CMK (cell line): Measurements from ENCODE around the gene TESK1.

ENCODE experiments used
- DNase-seq: peaks from one replicate; pipeline ENCODE4 v3.0.0-alpha.2; 2010; ENCODE audit warnings: low read depth

The TESK1 gene, protein sequence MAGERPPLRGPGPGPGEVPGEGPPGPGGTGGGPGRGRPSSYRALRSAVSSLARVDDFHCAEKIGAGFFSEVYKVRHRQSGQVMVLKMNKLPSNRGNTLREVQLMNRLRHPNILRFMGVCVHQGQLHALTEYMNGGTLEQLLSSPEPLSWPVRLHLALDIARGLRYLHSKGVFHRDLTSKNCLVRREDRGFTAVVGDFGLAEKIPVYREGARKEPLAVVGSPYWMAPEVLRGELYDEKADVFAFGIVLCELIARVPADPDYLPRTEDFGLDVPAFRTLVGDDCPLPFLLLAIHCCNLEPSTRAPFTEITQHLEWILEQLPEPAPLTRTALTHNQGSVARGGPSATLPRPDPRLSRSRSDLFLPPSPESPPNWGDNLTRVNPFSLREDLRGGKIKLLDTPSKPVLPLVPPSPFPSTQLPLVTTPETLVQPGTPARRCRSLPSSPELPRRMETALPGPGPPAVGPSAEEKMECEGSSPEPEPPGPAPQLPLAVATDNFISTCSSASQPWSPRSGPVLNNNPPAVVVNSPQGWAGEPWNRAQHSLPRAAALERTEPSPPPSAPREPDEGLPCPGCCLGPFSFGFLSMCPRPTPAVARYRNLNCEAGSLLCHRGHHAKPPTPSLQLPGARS

DNA sequence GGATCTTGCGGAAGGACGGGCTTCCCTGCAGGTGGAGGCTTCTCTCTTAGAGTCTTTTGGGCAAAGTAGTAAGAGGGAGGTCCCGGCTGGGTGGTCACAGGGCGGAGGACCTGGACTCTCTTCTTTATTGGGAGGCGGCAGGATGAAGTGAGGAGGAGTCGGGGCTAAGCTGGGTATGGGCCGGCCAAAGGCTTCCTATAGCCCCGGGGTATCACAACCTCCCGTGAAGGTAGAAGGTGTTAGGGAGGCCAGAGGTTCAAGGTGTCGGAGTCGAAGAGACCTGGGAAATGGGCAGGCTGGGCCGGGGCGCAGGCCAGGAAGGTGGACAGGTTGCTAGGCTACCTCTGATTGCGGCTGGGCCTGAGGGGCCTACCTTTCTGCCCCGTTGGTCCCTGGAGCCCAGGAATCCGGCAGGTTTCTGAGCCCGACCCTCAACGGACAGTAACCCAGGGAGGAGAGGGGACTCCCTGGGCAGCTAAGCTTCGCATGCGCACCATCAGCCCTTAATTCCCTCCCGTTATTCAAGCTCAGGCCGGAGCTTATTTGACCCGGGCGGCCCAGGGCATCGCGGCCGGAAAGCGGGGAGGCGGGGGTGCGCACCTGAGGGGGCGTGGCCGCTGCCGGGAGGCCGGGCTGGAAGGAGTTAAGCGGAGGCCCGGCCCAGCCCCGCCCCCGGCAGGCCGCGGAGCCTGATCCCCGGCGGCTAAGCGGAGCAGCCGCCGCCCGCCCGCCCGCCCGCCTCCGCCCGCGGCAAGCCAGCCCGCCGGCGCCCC, at the start of gene TESK1:
TSS of gene TESK1 (plus strand) at position 685 of the 773 bp plus-strand sequence. CDS start 358 bp downstream, outside the sequence.
- DNase-seq: no peak

DNA sequence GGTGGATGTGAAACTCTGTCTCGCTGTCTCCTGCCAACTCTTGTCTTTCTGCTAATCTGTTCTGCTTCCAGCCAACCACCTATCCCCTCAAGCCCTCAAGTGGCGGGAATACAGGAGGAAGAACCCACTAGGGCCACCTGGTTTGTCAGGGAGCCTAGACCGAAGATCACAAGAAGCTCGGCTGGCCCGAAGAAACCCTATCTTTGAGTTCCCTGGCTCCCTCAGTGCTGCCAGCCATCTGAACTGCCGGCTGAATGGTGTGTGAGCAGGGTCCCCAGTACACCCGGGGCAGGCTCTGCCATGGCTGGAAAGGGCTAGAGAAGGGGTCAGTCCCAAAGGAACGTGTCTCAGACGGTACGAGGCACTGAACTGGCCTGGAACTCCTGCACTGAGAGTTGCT, 49.2 kb upstream of the TESK1 start:
- DNase-seq: no peak

DNA sequence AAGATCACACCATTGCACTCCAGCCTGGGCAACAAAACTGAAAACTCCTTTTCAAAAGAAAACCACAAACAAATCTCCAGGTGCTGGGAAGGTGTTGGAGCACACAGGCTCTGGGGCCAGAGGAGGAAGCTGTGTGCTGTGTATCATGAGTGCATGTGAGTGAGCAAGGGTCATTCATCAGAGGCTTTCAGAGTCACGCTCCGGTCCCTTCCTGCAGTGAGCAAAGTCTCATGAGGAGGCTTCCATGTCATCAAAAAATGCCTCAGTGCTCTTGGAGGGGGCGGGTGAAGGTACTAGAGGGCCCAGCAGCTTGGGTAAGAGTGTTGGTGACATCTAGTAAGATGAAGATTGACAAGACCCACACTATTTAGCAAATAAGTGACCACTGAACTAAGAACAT, 48.3 kb upstream of the TESK1 start:
- DNase-seq: no peak

DNA sequence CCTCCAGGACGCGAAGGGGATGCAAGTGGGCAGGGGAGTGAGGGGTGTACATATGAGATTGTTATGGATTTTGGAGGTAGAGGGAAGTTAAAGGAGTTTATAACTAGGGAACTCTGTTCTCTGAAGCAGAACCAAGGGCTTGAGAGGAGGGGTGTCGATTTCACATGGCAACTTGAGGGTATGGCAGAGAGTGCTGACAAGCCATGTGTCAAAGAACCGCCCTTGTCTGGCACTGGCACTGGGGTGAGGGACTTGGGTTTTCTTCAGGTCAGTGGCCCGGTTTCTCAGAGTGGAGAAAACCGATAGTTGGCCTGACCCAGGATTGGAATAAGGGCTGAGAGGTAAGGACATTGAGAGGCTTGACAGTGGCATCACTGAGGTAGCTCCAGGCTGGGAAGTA, 47.7 kb upstream of the TESK1 start:
- DNase-seq: no peak

DNA sequence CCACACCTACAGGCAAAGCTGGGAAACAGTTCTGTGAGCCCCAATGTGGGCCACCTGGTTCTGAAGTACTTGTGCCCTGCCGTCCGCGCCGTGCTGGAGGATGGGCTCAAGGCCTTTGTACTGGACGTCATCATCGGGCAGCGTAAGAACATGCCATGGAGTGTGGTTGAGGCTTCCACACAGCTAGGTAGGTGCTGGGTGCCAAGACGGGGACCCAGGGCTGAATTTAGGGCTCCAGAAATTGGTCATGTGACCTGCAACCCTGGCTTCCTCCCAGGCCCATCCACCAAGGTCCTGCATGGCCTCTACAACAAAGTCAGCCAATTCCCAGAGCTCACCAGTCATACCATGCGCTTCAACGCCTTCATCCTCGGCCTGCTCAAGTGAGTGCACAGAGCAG, 46.9 kb upstream of the TESK1 start:
- no peak for DNase-seq

DNA sequence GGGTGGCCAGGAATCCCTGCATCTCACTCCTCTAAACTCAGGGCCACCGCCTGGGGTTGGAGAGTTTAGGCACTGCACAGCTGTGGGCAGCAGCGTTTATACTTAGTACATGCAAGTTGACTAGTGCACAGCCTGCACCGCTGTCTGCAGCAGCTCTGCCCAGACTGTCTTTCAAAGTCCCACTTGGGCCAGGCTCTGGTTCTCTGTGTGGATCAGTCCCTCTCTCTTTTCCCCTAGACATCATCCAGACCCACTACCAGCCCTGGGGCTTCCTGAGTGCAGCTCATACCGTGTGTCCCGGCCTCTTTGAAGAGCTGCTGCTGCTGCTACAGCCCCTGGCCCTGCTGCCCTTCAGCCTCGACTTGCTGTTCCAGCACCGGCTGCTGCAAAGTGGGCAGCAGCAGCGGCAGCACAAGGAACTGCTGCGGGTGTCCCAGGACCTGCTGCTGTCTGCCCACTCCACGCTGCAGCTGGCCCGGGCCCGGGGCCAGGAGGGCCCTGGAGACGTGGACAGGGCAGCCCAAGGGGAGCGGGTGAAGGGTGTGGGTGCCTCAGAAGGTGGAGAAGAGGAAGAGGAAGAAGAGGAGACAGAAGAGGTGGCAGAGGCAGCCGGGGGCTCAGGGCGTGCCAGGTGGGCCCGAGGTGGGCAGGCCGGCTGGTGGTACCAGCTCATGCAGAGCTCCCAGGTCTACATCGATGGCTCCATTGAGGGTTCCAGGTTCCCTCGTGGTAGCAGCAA, 45.1 kb upstream of the TESK1 start:
- no peak for DNase-seq

DNA sequence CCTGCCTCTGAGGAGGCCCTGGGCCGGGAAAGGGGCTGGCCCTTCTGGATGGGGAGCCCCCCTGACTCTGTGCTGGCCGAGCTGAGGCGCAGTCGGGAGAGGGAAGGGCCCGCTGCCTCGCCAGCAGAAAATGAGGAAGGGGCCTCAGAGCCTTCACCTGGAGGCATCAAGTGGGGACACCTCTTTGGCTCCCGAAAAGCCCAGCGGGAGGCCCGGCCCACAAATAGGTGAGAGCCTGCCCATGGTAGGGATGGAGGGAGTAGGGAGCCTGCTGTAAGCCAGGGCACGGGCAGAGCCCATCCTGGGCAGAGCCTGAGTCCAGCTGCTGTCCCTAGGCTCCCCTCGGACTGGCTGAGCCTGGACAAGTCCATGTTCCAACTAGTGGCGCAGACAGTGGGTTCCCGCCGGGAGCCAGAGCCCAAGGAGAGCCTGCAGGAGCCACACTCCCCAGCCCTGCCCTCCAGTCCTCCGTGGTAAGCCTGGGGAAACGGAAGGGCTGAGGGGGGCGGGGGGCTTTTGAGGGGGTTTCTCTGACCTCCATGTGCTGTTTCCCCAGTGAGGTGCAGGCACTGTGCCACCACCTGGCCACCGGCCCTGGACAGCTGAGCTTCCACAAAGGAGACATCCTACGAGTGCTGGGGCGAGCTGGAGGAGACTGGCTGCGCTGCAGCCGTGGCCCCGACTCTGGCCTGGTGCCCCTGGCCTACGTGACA, 44.3 kb upstream of the TESK1 start:
- DNase-seq: no peak

DNA sequence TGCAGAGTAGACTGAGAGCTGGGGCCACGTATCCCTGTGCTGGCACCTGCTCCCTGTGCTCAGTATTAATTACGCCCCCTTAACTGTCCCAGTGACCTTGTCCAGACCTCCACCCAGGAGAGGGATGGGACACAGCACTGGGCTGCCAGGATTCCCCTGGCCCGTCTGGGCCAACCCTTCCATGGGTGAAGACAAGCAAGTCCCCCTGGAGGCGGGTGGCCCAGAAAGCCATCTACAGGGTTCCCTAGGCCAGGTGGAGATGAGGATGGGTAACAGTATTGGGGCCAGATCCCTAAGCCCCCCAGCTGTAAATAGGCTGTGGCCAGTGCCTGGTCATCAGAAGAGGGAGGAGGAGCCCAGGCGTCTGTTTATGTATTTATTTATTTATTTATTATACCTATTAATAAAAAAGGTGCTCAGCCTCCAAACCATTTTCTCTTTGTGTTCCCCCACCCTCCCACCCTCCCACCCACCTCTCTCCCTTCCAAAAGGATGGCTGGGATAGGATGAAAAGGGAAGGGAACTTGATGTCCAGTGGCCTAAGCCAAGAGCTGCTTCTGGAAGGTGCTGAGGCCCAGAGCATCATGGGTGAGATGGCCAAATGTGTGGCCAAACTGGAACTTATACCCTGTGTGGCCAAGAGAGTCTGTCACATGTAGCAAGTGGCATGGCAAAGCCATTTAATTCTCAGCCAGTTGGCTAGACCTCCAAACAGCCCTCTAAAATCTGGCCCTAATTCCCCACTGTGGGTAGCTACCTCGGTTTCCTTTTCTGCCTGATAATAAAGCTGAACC, 43.4 kb upstream of the TESK1 start:
- DNase-seq: no peak

DNA sequence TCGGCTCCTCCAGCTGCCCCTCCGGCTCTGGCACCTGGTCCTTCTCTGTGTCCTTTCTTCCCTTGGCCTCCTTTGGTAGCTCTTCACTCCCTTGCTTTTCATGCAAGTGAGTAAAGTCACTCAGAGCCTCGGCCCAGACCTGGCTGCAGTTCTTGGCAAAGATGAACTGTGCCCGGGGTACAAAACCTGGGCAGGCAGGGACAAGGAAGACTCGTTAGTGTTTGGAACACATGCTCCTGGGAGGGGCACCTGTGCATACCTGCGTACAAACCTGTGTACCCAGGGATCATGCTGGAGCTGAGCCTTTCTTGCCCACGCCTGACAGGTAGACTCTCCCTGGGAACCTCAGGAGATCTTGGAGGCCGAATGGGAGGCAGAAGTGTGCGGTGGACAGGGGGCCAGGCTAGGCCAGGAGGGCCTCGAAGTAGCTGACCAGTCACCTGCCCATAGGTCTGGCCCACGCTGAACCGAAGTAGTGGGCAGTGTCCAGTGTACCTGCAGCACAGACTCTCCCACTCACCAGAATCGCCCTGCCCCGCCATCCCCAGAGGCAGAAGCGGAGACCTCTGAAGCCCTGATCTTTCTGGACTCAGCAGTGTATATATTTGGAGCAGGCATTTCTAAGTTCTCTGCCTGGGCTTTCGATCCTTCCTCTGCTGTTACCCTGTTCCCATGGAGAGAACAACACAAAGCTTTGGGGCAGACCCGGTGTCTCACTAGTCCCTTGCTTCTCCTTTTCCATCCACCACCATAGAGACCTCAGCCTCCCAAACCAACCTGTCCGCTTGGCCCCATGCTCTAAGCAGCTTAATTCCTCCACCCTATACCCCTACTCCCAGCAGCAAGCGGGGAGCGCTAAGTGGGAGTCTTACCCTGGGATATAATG, 41.9 kb upstream of the TESK1 start:
- no peak for DNase-seq

DNA sequence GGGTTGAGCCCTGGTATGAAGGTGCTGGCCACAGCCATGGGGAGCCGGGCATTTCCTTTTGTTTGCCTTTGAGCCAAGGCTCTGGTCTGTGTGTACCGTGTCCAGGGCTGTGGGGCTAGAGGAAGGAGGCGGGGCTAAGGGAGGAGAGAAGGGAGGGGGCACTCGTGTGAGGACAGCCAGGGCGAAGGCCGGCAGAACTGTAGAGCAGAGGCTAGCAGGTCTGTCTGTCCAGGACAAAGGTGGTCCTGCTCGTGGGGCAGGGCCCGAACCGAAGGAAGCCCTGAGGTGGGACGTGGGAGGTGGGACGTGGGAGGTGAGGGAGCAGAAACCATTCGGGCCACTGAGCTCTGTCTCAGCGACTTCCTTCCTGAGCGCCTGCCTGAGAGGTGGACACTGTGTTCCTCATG, 41.3 kb upstream of the TESK1 start:
- no peak for DNase-seq

DNA sequence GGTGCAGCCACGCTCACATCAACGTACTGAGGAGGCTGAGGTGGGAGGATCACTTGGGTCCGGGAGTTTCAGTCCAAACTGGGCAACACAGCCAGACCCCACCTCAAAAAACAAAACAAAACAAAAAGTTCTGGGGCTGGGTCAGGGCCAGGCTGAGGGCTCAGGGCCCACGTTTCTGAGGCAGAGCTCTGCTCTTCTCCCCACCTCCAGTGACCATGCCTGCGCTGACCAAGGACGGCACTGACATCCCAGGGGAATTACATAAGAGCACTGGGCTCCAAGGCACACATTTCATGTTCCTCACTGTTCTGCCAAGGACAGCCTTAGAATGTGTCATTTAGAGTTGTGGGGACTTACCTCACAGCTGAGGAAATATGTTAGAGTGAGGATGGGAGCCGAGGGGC, 40.4 kb upstream of the TESK1 start:
- DNase-seq: no peak

DNA sequence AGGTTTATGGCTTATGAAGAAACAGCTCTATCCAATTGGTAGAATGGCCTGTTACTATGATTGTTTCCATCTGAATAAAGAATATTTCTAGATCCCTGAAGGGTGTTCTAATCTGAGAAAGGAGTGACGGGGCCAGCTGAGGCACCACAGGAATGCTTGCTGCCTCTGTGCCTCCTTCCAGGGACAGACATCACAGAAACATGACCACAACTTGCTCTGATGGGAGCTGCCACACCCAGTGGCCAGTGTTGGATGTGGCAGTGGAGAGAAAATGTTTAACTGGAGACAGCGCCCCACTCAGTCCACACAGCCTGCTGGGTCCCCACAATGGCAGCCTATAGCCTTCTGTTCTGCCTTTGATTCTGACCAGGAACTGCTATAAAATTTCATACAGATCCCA, 38.6 kb upstream of the TESK1 start:
- DNase-seq: no peak

DNA sequence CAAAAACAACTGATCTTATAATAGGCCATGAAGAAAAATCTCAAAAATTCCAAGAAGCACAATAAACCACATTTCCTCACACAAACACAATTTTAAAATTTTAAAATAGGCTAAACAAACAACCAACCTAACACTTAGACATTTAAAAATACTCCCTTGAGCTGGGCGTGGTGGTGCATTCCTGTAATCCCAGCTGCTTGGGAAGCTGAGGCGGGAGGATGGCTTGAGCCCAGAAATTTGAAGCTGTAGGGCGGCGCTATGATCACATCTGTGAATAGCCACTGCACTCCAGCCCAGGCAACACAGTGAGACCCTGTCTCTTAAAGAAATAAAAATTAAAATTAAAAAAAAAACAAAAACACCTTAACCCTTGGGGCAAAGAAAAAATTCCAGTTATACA, 36.9 kb upstream of the TESK1 start:
- no peak for DNase-seq

DNA sequence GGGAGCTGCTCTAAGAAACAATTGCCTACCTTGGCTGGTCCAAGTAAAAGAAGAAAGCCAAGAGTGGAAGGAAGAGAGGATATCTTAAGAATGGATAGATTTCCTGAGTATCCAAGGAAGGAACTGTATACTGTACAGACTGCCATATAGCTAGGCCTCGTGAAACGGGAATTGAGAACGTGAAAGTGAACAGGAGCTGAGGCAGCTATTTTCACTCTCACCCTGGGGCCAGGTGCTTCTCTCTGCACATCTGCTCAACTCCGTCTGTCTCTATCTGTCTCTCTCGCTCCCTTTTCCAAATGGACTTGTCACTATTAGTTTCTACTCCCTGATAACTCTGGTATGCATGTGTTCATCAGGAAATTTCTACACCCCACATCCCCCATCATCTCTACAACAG, 35.9 kb upstream of the TESK1 start:
- DNase-seq: no peak

DNA sequence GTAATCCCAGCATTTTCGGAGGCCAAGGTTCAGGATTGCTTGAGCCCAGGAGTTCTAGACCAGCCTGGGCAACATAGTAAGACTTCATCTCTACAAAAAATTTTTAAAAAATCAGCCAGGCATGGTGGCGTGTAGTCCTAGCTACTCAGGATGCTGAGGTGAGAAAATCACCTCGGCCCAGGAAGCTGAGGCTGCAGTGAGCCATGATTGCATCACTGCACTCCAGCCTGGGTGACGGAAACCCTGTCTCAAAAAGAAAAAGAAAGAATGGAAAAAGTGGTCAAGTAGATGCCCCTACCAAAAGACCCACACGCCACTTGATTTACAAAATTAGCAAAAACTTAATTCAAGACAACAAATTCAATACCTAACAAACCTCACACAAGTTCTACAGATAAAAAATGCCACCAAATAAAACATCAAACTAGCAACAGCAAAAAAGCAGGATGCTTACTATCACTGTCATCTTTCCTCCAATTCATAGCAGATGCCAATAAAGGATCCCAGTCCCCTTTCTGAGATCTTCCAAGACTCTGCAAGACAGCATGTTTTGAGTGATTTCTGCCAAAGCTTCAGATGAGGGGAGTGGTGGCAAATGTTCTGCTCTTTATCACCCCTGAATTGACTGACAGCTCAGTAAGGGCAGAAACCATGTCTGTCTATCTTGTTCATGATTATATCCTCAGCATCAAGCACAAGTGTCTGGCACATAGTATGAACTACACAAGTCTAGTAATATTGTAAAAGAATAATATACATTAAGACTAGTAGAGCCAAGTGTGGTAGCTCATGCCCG, 34.2 kb upstream of the TESK1 start:
- DNase-seq: no peak

DNA sequence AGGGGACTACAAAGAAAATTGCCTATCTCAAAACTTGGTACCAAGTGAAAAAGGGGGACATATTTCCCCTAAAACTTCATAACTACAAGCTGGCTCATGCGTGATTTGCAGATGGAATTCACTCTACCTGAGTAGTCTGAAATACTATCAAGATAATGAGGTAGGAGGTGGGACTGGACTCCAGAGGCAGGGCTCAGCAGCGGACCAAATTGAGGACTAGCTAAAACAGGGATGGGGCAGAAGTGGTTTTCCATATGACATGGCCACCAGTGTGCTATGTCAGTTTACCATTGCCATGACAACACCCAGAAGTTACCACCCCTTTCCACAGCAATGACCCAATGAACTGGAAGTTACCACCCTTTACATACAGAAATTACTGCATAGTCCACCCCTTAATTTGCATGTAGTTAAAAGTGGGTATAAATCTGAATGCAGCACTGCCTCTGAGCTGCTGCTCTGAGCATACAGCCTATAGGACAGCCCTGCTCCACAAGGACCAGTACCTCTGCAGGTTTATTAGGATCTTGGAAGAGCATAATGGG, 30.4 kb upstream of the TESK1 start:
- no peak for DNase-seq

DNA sequence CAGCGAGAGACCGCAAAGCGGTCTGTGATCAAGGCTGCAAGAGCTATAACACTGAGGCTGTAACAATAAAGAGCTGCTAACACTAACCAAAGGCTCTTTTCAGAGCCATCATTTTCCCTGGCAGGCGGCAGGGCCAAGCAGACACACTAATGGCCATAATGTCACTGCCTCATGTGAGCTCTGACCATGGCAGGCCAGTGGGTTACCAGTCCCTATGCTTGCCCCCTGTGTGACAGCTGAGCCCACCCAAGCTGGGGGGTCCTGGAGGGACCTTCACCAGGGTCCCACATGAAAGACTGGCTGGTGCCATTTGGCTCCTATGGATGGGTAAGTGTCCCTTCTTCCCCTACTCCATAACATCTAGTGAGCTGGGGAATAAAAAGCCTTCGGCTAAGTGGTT, 29.6 kb upstream of the TESK1 start:
- no peak for DNase-seq

DNA sequence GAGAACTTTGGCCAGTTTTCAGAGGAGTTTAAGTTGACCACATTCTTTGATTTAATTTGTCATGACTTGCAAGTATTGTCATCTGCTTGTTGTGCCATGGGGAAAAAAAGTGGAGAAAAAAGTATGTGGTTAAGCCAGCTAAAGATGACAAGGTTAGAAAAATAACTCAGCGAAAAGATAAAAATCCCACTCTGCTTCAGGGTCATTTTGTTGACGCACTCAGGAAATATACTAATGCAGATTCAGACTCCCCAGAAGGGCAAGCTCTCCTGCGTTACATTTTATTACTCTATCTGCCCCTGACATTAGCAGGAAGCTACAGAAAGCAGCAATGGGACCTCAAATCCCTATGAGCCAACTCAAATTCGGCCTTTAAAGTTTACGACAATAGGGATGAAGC, 27.6 kb upstream of the TESK1 start:
- no peak for DNase-seq

DNA sequence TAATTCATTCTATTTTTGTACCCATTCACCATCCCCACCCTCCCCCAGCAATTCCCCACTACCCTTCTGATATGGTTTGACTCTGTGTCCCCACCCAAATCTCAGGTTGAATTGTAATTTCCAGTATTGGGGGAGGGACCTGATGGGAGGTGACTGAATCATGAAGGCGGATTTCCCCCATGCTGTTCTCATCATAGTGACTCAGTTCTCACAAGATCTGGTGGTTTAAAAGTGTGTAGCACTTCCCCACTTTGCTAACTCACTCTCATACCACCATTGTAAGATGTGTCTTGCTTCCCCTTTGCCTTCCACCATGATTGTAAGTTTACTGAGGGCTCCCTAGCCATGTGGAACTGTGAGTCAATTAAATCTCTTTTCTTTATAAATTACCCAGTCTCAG, 25.9 kb upstream of the TESK1 start:
- no peak for DNase-seq
